OCI-LY7 (cell line): ENCODE results near the gene MACROD1. TPM values are rescaled to one million over a fixed set of nuclear protein-coding genes. Genes with fewer than 3 reads are reported as not detected.

Experiments
- BruUV-seq: library from RNA; stranded (reverse); fragments of 400-500 nt; replicated peaks from 2 replicates; lab custom pipeline; 2021; lab: Mats Ljungman, UMichigan
- CTCF ChIA-PET: fragments of 300-600 bp; sonication (Branson Sonifier 250); formaldehyde crosslinking; loops from one replicate; lab custom pipeline; 2022; ENCODE audit warnings: antibody characterized with exemption; ENCODE audit not compliant: unreplicated experiment; lab: Charles Lee
- POLR2A ChIA-PET: fragments of 300-600 bp; sonication (Branson Sonifier 250); formaldehyde crosslinking; loops from one replicate; lab custom pipeline; 2022; ENCODE audit warnings: antibody characterized with exemption; lab: Charles Lee
- DNase-seq: peaks from one replicate; pipeline ENCODE4 v3.0.0-alpha.2; 2015; ENCODE audit warnings: low spot score
- H2AFZ ChIP-seq: fragments of 200-600 bp; sonication (generic), shearing (Covaris generic); 2 replicates; pipeline ENCODE4 v1.6.1; 2014; ENCODE audit warnings: mild to moderate bottlenecking, antibody characterized with exemption, low read length, moderate library complexity
- H3K27ac ChIP-seq: fragments of 200-600 bp; sonication (generic); 2 replicates; pipeline ENCODE4 v1.5.1; 2014; ENCODE audit warnings: mixed run types, low read depth, mild to moderate bottlenecking, moderate library complexity, low read length, inconsistent platforms; ENCODE audit not compliant: poor library complexity, severe bottlenecking
- H3K36me3 ChIP-seq: fragments of 200-600 bp; sonication (generic); 2 replicates; pipeline ENCODE4 v1.6.1; 2014; ENCODE audit warnings: mild to moderate bottlenecking, antibody characterized with exemption, low read length, moderate library complexity, mixed read lengths; ENCODE audit not compliant: insufficient read depth
- H3K4me1 ChIP-seq: fragments of 200-600 bp; sonication (generic); 2 replicates; pipeline ENCODE4 v1.5.1; 2014; ENCODE audit warnings: mild to moderate bottlenecking, low read length; ENCODE audit not compliant: insufficient read depth, poor library complexity, severe bottlenecking
- H3K4me2 ChIP-seq: fragments of 200-600 bp; sonication (generic); 2 replicates; pipeline ENCODE4 v1.6.1; 2014; ENCODE audit warnings: mild to moderate bottlenecking, low read length
- H3K4me3 ChIP-seq: fragments of 200-600 bp; sonication (generic); 2 replicates; pipeline ENCODE4 v1.5.1; 2014; ENCODE audit warnings: mild to moderate bottlenecking, low read depth, low read length; ENCODE audit not compliant: poor library complexity, severe bottlenecking
- H3K79me2 ChIP-seq: fragments of 200-600 bp; sonication (generic); 2 replicates; pipeline ENCODE4 v1.6.1; 2016; ENCODE audit warnings: low read depth, mild to moderate bottlenecking, low read length, moderate library complexity, mixed read lengths; ENCODE audit not compliant: insufficient read depth
- H3K9me2 ChIP-seq: fragments of 200-600 bp; sonication (generic); 2 replicates; pipeline ENCODE4 v1.6.1; 2016; ENCODE audit warnings: mild to moderate bottlenecking, low read length, mixed read lengths; ENCODE audit not compliant: insufficient read depth
- H3K9me3 ChIP-seq: fragments of 200-600 bp; sonication (generic); 2 replicates; pipeline ENCODE4 v1.6.1; 2014; ENCODE audit warnings: mild to moderate bottlenecking, mixed run types, low read length, mixed read lengths
- H4K20me1 ChIP-seq: fragments of 200-600 bp; sonication (generic); 2 replicates; pipeline ENCODE4 v1.6.1; 2014; ENCODE audit warnings: mild to moderate bottlenecking, antibody characterized with exemption, low read length, moderate library complexity, mixed read lengths; ENCODE audit not compliant: insufficient read depth
- EZH2phosphoT487 ChIP-seq: fragments of 200-600 bp; sonication (generic); IDR thresholded peaks from 2 replicates; pipeline ENCODE4 v1.6.1; 2018; ENCODE audit warnings: low read depth, borderline replicate concordance, mild to moderate bottlenecking, mixed run types, antibody characterized with exemption, low read length, moderate library complexity, mixed read lengths
- intact Hi-C: fragments of 100-400 bp; cut with micrococcal nuclease; formaldehyde crosslinking; loops from one replicate; pipeline ENCODE4 v1.10.0; 2022; ENCODE audit not compliant: unreplicated experiment
- total RNA-seq, 2 experiments: library from RNA; depleted of rRNA in 1 of 2; stranded (reverse); fragments of >200 nt in 1 of 2; shearing (Covaris generic) in 1 of 2; gene quantifications; 2 replicates each; pipeline ENCODE4 v1.2.3, GENCODE V29; 2014 to 2022
- TF ChIP-seq, protein P1 (sequence below): fragments of 200-600 bp; sonication (generic); conservative IDR thresholded peaks from 2 replicates; pipeline ENCODE4 v1.5.1; 2014; ENCODE audit warnings: mild to moderate bottlenecking, antibody characterized with exemption, low read length, moderate library complexity, mixed read lengths

MACROD1 gene
- total RNA-seq, 2 experiments from 2014 or later: 14.7 to 25.4 TPM

DNA sequence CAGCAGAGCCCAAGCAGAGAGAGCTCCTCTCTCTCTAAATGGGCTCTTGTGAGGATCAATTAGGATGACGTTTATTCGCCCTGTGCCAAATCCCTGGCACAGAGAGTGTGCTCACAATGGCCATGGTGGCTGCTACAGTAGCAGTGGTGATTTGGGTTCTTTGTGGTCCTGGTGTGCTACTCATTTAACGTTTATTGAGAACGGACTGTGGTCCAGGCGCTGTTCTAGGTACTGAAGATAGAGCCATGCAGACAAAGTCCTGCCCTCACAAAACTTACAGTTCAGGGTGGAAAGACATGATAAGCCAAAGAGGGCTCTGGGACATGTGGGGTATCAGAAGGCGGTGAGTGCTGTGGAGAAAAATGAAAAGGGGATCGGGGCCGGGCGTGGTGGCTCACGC lies 174.4 kb downstream of the MACROD1 start:
- no peak overlapping the region for H2AFZ ChIP-seq
- no peaks in the 10 kb centered on the region for H3K9me2 ChIP-seq
- no peak overlapping the region for H3K27ac ChIP-seq
- intact Hi-C loops: no loop called here
- CTCF ChIA-PET: no interaction called here
- POLR2A ChIA-PET: no interaction called here
- H3K36me3 ChIP-seq: peaks cover 66% of the 10 kb centered on the region
- peaks cover 5% of the 10 kb centered on the region; the same call in 1 of the 2 replicates for H4K20me1 ChIP-seq
- no TSS peak for BruUV-seq
- peaks cover 14% of the 10 kb centered on the region; the same call in 1 of the 2 replicates for H3K79me2 ChIP-seq
- DNase-seq: no peak
- peaks cover 14% of the 10 kb centered on the region for H3K4me1 ChIP-seq
- no peak for TF ChIP-seq EZH2phosphoT487
- TF ChIP-seq, protein P1, sequence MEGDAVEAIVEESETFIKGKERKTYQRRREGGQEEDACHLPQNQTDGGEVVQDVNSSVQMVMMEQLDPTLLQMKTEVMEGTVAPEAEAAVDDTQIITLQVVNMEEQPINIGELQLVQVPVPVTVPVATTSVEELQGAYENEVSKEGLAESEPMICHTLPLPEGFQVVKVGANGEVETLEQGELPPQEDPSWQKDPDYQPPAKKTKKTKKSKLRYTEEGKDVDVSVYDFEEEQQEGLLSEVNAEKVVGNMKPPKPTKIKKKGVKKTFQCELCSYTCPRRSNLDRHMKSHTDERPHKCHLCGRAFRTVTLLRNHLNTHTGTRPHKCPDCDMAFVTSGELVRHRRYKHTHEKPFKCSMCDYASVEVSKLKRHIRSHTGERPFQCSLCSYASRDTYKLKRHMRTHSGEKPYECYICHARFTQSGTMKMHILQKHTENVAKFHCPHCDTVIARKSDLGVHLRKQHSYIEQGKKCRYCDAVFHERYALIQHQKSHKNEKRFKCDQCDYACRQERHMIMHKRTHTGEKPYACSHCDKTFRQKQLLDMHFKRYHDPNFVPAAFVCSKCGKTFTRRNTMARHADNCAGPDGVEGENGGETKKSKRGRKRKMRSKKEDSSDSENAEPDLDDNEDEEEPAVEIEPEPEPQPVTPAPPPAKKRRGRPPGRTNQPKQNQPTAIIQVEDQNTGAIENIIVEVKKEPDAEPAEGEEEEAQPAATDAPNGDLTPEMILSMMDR: no peak
- no peak overlapping the region for H3K4me2 ChIP-seq
- no peaks in the 10 kb centered on the region for H3K9me3 ChIP-seq
- H3K4me3 ChIP-seq: no peak overlapping the region

DNA sequence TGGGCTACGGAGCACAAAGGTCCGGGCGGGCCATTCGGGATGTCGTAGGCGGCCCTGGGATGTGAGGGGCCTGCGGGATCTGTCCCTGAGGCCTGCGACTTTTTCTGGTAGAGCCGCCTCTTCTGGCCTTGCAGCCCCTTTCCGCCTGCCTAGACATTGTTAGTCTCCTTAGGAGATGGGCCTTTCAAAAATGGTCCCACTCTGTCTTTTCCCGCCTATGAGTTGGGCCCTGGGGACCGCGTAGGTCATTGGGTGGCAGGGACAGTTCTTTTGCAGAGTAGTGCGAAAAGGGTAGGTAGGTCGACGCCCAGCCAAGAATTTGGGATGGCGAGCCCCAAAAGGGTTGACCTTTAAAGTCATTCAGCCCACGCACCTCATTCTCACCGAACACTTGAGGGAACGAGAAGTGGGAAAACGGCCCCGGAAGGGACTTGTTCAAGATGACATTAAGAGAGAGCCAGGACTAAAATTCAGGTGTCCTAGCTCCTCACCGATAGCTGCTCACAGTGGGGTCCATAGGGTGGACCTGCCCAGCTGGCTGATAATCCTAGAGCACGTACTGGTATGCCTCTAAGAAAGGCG lies 178.9 kb downstream of the MACROD1 start:
- intact Hi-C loops: no loop called here
- Histone ChIP-seq H3K9me3 (no peaks in the 10 kb centered on the region), H3K36me3 (peaks cover 33% of the 10 kb centered on the region), H3K4me3 (peak overlapping the region; percentile 91), H3K4me2 (peak overlapping the region; percentile 88), H4K20me1 (peaks cover 5% of the 10 kb centered on the region; the same call in 1 of the 2 replicates), H3K9me2 (no peaks in the 10 kb centered on the region), H3K27ac (peak overlapping the region; percentile 72), H3K79me2 (peaks cover 17% of the 10 kb centered on the region; the same call in 1 of the 2 replicates), H3K4me1 (peaks cover 33% of the 10 kb centered on the region), H2AFZ (no peak overlapping the region; the same call in 1 of the 2 replicates)
- no peak for DNase-seq
- ChIA-PET POLR2A (no interaction called here), CTCF (no interaction called here)
- TSS peak; percentile 81 for BruUV-seq
- TF ChIP-seq, protein P1: no peak
- no peak for TF ChIP-seq EZH2phosphoT487
